AG10803 (cell line): ENCODE measurements around the gene NRARP.

Source experiments
- DNase-seq: peaks from one replicate; pipeline ENCODE4 v3.0.0; 2010; ENCODE audit warnings: low read depth
- H3K4me3 ChIP-seq: 2 replicates; pipeline ENCODE4 v1.5.1; 2011; ENCODE audit warnings: mild to moderate bottlenecking, low read length, control low read depth
- TF ChIP-seq, protein P1 (sequence below): conservative IDR thresholded peaks from 2 replicates; pipeline ENCODE4 v1.5.1; 2011; ENCODE audit warnings: mild to moderate bottlenecking, low read length, control low read depth, inconsistent platforms

Gene NRARP

GRCh38 chr9:137302449-137303150, 529 bp upstream of the NRARP start:
- TF ChIP-seq, protein P1, sequence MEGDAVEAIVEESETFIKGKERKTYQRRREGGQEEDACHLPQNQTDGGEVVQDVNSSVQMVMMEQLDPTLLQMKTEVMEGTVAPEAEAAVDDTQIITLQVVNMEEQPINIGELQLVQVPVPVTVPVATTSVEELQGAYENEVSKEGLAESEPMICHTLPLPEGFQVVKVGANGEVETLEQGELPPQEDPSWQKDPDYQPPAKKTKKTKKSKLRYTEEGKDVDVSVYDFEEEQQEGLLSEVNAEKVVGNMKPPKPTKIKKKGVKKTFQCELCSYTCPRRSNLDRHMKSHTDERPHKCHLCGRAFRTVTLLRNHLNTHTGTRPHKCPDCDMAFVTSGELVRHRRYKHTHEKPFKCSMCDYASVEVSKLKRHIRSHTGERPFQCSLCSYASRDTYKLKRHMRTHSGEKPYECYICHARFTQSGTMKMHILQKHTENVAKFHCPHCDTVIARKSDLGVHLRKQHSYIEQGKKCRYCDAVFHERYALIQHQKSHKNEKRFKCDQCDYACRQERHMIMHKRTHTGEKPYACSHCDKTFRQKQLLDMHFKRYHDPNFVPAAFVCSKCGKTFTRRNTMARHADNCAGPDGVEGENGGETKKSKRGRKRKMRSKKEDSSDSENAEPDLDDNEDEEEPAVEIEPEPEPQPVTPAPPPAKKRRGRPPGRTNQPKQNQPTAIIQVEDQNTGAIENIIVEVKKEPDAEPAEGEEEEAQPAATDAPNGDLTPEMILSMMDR = peak; percentile 28; the same call in 1 of the 2 replicates
- H3K4me3 ChIP-seq = peak overlapping the region; percentile 41
- DNase-seq = no peak

- TF ChIP-seq, protein P1 = no peak
- peak overlapping the region; percentile 39 for H3K4me3 ChIP-seq
- no peak for DNase-seq
These were observed 757 bp downstream of the NRARP start for GRCh38 chr9:137301081-137301947.

DNA sequence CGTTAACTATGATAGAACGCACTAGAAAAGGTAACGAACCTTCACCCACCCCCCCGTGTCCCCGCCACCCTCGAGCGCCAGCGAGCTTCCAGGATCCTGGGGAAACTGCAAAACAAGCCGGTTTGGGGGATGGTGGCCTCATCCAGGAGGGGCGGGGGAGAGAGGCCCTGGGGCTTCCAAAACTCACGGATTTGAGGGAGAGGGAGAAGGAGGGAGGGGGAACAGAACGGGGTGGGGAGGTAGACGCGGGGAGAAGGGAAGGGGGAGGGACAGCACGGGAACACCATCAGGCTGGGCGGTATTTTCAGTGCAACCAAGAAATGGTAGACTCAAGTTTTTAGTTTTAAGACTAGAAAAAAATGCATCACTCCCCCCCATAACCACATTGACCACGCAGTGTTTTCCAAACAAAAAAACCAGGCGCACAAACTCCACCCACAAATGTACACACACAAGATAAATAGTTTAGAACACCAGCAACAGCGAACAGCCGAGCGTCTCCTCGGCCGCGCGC, 1.4 kb downstream of the NRARP start:
- H3K4me3 ChIP-seq = peak overlapping the region; percentile 22; the same call in 1 of the 2 replicates
- TF ChIP-seq, protein P1 = no peak
- no peak for DNase-seq

GRCh38 chr9:137299938-137300337, 2.1 kb downstream of the NRARP start:
- H3K4me3 ChIP-seq = no peak overlapping the region
- TF ChIP-seq, protein P1 = no peak
- DNase-seq = no peak

DNA sequence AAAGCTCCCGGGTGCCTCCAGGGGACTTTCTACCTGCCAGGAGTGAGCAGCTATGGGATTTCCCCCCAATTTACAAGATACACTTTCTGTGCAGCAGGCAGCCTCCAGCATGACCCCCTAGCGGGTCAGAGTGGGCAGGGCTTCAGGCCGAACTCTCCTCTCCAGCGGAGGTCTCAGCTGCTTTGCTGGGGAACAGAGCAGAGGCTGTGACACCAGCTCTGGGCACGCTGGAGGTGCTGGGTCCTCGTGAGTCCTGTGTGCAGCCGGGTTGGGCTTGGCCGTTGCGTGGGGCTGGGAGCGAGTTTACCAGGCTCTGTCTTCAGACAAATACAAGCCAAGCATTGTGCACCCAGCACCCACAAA, 2.9 kb downstream of the NRARP start:
- TF ChIP-seq, protein P1 = no peak
- no peak overlapping the region for H3K4me3 ChIP-seq
- no peak for DNase-seq

DNA sequence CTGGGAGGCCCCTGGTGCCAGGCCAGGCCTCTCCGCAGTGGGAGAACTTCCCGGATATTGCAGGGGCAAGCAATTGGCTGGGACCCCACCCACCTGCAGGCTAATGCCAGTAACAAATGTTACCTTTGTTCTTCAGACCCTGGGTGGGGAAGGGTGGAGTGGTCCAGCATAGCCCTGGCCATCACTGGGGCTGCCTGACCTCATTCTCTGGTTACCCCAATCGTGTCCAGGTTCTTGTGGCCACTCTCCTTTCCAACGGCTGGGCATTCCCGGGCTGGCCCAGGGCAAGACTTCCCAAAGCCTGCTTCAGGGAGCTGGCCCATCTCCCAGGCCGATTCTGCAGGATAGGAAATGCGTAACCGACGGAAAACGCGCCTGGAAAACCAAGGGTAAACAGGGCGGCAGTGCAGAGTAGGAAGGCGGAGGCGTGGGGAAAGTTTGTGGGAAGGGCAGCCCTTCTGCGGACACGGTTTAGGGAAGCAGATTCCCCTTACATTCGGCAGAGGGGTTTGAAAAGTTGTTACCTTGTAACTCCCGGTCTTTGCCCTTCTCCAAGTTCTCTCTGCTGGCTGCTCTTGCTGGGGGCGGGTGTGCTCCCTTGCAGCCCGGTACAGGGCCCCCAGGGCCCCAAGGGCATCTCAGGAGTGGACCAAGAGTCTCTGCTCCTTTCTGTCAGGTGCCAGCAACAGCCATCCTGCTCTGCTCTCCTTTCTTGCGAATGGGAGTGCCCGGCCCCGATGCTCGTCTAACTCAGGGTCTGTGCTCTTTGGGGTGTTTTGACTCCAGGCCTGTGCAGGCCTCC, 3.5 kb downstream of the NRARP start:
- TF ChIP-seq, protein P1 = no peak
- H3K4me3 ChIP-seq = no peak overlapping the region
- DNase-seq = no peak
